ACC112 (cell line): ENCODE measurements around the gene EMSY.
A peak's percentile ranks its signal among the peaks of the same experiment; 100 is the strongest.
"Not testable (repeated sequence)": the region's sequence is repeated elsewhere in the genome, so short reads cannot be mapped to it uniquely, and the experiment has no call there.

Source experiments
- H2AFZ ChIP-seq: fragments of 200-600 bp; sonication (generic); one replicate; pipeline ENCODE4 v1.6.0; 2017; ENCODE audit warnings: antibody characterized with exemption, low read length; ENCODE audit not compliant: unreplicated experiment
- H3K27ac ChIP-seq: fragments of 200-600 bp; sonication (generic); 2 replicates; pipeline ENCODE4 v1.5.1; 2014; ENCODE audit warnings: low read depth, mild to moderate bottlenecking, antibody characterized with exemption, low read length, moderate library complexity
- H3K27me3 ChIP-seq: fragments of 200-600 bp; sonication (generic); 2 replicates; pipeline ENCODE4 v1.6.1; 2014; ENCODE audit warnings: mild to moderate bottlenecking, antibody characterized with exemption, low read length, moderate library complexity, mixed read lengths; ENCODE audit not compliant: insufficient read depth
- H3K36me3 ChIP-seq: fragments of 200-600 bp; sonication (generic); 2 replicates; pipeline ENCODE4 v1.6.1; 2016; ENCODE audit warnings: mild to moderate bottlenecking, antibody characterized with exemption, low read length, moderate library complexity, mixed read lengths; ENCODE audit not compliant: insufficient read depth
- H3K4me1 ChIP-seq: fragments of 200-600 bp; sonication (generic); one replicate; pipeline ENCODE4 v1.6.1; 2016; ENCODE audit warnings: low read length, mixed read lengths; ENCODE audit not compliant: insufficient read depth, unreplicated experiment, control insufficient read depth
- H3K4me3 ChIP-seq: fragments of 200-600 bp; sonication (generic); 2 replicates; pipeline ENCODE4 v1.5.1; 2014; ENCODE audit warnings: mild to moderate bottlenecking, low read depth, low read length
- H3K79me2 ChIP-seq: fragments of 200-600 bp; sonication (generic); one replicate; pipeline ENCODE4 v1.6.0; 2016; ENCODE audit warnings: low read length; ENCODE audit not compliant: control insufficient read depth, unreplicated experiment, insufficient read depth

The EMSY gene

DNA sequence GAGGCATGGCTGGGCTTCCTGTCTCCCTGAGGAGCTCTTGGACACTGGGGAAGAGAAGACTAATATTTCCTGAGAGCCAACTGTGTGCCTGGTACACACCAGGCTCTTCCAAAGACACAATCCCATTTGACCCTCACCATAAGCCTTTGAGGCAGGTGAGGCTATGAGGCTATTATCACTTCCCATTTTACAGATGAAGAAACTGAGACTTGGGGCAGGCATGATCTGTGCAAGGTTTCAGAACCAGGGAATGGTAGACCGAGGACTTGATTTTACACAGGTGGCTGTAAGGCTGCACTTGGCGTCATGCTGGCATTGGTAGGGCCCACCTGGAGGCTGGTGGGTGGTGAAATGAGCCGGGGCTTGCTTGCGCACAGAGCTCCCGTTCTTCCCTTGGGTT is 134.9 kb downstream of the EMSY start:
- Histone ChIP-seq H3K36me3 (no peaks in the 10 kb centered on the region), H3K4me3 (peak overlapping the region; percentile 14; the same call in 1 of the 2 replicates), H3K4me1 (peaks cover 39% of the 10 kb centered on the region), H3K27ac (peak overlapping the region; percentile 71), H2AFZ (peak overlapping the region; percentile 68), H3K27me3 (no peaks in the 10 kb centered on the region), H3K79me2 (no peaks in the 10 kb centered on the region)

GRCh38 chr11:76582471-76582870 is 137.7 kb downstream of the EMSY start:
- H3K36me3 ChIP-seq, H3K4me3 ChIP-seq, H3K27ac ChIP-seq, H3K79me2 ChIP-seq, H2AFZ ChIP-seq, H3K27me3 ChIP-seq: not testable (repeated sequence)
- H3K4me1 ChIP-seq: peaks cover 26% of the 10 kb centered on the region

DNA sequence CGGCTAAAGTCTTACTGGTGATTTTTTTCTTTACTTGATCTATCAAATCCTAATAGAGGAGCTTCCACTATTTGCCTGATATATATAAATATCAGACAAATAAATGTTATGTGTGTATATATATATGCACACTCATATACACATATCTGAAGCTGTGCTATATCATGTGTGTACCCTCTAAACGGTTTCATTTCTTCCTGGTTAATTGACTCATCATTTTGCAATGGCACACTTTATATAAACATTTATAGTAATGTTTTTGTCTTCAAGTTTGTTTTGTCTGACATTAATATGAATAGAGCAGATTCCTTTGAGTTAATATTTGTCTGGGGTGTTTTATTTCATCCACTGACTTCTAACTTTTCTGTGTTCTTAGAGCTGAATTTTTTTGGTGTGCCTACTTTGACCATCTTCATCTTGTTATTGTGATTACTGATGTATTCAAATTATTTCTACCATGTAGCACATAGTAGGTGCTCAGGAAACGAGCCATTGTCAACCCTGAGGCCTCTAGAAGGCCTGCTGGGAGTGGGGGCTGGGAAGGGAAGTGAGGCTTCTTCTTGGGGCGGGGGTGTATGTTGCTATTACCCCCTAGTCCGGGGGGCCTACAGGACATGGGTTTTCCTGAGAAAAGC is 143.1 kb downstream of the EMSY start:
- Histone ChIP-seq H3K36me3 (no peaks in the 10 kb centered on the region), H2AFZ (no peak overlapping the region), H3K27ac (0 out of 2 replicates have a peak overlapping the region, but pooled peaks have one; percentile 1), H3K4me3 (no peak overlapping the region), H3K27me3 (no peaks in the 10 kb centered on the region), H3K4me1 (peaks cover 16% of the 10 kb centered on the region), H3K79me2 (no peaks in the 10 kb centered on the region)

GRCh38 chr11:76588455-76589325 is 143.9 kb downstream of the EMSY start:
- Histone ChIP-seq H3K27me3 (no peaks in the 10 kb centered on the region), H3K79me2 (no peaks in the 10 kb centered on the region), H3K4me3 (no peak overlapping the region), H2AFZ (no peak overlapping the region), H3K4me1 (peaks cover 16% of the 10 kb centered on the region), H3K36me3 (no peaks in the 10 kb centered on the region), H3K27ac (no peak overlapping the region)

DNA sequence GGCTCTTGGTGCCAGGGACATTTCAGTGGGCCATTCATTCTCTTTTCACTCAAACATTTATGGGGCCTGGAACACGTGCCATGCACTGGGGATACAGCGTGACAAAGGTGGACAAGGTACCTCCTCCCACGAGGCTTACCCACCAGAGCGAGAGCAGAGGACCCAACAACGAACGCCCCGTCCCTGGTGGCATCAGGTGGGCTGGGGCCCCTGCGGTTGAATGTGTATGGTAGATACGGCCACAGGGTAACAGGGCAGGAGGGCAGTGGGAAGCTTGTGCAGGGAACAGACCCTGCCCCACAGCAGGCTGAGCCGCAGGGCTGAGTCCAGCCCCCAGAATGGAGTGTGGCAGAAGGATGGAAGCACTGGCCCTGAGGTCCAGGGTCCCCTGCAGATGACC is 144.7 kb downstream of the EMSY start:
- Histone ChIP-seq H3K4me3 (no peak overlapping the region), H3K27ac (no peak overlapping the region), H3K36me3 (no peaks in the 10 kb centered on the region), H3K79me2 (no peaks in the 10 kb centered on the region), H2AFZ (no peak overlapping the region), H3K27me3 (no peaks in the 10 kb centered on the region), H3K4me1 (peaks cover 16% of the 10 kb centered on the region)

- Histone ChIP-seq H3K79me2 (no peaks in the 10 kb centered on the region), H3K27me3 (no peaks in the 10 kb centered on the region), H3K36me3 (no peaks in the 10 kb centered on the region), H2AFZ (no peak overlapping the region), H3K4me1 (peaks cover 16% of the 10 kb centered on the region), H3K4me3 (no peak overlapping the region), H3K27ac (no peak overlapping the region)
These were observed 145.4 kb downstream of the EMSY start for GRCh38 chr11:76589964-76590950.

DNA sequence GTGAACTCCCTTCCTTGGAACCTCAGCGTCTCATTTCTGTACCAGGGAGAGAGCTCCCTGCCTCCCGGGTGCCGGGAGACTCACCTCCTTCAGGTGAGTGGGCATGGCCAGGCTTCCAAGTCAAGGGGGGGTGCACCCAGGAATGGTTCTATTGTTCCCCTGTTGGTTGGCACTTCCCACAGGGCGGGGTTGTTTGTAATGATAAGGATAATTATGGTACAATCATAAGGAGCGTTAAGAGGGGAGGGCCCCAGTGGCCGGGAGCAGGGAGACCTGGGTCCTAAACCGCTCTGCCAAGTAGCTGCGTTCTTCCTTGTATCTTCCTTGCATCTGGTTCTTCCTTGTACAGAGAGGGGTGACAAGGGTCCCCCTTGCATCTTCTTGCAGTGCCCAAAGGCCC is 146.6 kb downstream of the EMSY start:
- no peak overlapping the region for H3K4me3 ChIP-seq
- no peaks in the 10 kb centered on the region for H3K27me3 ChIP-seq
- H3K27ac ChIP-seq: no peak overlapping the region
- peaks cover 16% of the 10 kb centered on the region for H3K4me1 ChIP-seq
- H2AFZ ChIP-seq: no peak overlapping the region
- H3K79me2 ChIP-seq: no peaks in the 10 kb centered on the region
- H3K36me3 ChIP-seq: no peaks in the 10 kb centered on the region

- no peak overlapping the region for H3K27ac ChIP-seq
- H3K36me3 ChIP-seq: no peaks in the 10 kb centered on the region
- H2AFZ ChIP-seq: no peak overlapping the region
- H3K4me1 ChIP-seq: peaks cover 16% of the 10 kb centered on the region
- no peaks in the 10 kb centered on the region for H3K79me2 ChIP-seq
- no peaks in the 10 kb centered on the region for H3K27me3 ChIP-seq
- H3K4me3 ChIP-seq: no peak overlapping the region
These were observed 147.5 kb downstream of the EMSY start for GRCh38 chr11:76592025-76592914.

GRCh38 chr11:76592961-76593360 is 148.1 kb downstream of the EMSY start:
- peaks cover 12% of the 10 kb centered on the region for H3K4me1 ChIP-seq
- H3K36me3 ChIP-seq: no peaks in the 10 kb centered on the region
- no peaks in the 10 kb centered on the region for H3K79me2 ChIP-seq
- no peaks in the 10 kb centered on the region for H3K27me3 ChIP-seq
- no peak overlapping the region for H2AFZ ChIP-seq
- no peak overlapping the region for H3K27ac ChIP-seq
- no peak overlapping the region for H3K4me3 ChIP-seq

DNA sequence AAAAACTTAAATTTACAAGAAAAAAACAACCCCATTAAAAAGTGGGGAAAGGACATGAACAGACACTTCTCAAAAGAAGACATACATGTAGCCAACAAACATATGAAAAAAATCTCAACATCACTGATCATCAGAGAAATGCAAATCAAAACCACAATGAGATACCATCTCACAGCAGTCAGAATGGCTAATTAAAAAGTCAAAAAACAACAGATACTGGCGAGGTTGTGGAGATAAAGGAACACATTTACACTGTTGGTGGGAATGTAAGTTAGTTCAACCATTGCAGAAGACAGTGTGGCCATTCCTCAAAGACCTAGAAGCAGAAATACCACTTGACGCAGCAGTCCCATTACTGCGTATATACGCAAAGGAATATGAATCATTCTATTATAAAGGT is 150.3 kb downstream of the EMSY start:
- not testable (repeated sequence) for H3K36me3 ChIP-seq, H2AFZ ChIP-seq, H3K27me3 ChIP-seq, H3K4me3 ChIP-seq, H3K79me2 ChIP-seq, H3K27ac ChIP-seq
- H3K4me1 ChIP-seq: peaks cover 11% of the 10 kb centered on the region
